DMS53 treated with DMSO at 0.1 percent for 48 hours (cell line): ENCODE measurements around the gene SUCO.
A peak's percentile ranks its signal among the peaks of the same experiment; 100 is the strongest.

ENCODE experiments used
- DNase-seq: peaks from one replicate; lab custom pipeline; 2025; ENCODE audit not compliant: unreplicated experiment; lab: John Stamatoyannopoulos, UW

Gene SUCO

DNA sequence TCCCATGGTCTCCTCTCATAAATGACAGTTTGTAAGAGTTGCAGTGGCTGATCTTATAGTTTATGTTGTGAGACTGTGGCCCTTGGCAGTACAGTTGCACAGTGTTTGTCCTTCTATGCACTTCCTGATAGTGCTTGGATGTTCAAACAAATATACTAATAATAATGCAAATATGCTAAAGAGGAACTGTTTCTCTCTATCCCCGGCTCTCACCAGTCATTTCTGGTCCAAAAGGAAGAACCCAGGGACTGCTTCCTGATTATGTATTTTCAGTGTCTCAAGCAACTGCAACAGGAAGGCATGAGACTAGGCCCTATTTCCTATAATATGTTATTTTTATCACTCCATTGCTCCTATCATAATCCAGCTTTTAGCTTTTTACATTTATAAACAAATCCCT is 17.0 kb upstream of the SUCO start:
- no peak for DNase-seq

DNA sequence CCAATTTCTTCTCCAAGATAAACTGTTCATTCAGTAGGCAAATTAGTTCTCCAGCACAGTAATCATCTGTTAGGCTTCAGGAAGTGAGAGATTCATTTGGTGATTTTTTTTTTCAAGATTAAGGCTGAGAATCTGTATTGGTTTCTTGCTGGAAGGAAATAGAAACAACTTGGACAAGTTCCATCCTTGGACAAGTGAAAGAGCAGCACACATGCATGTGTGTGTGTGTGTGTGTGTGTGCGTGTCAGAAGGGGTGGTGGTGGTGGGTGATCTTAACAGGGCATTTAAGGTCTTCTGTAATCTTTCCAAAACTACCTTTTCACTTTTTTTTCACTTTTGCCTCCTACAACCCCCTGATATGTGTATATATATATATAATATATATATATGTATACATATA is 15.9 kb upstream of the SUCO start:
- no peak for DNase-seq

DNA sequence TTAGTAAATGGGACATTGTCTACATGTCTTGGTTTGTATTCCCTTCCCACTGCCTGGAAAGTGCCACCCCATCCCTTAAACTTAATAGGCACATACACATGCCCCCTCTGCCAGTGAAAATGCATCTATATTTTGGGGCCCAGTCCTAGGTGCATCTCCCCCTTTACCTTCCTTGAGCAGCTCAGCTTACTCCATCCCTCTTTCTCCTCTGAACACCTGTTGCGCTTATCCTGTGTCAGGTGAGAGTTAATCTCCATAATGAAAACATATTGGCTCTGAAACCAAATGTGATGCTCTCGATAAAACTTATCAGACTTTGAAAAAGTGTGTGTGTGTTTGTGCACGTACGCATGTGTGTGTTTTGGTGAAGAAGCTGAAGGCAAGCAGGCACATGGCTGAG is 15.4 kb upstream of the SUCO start:
- DNase-seq, result no peak

- no peak for DNase-seq
Observed at GRCh38 chr1:172529304-172529703, 3.6 kb upstream of the SUCO start.

DNA sequence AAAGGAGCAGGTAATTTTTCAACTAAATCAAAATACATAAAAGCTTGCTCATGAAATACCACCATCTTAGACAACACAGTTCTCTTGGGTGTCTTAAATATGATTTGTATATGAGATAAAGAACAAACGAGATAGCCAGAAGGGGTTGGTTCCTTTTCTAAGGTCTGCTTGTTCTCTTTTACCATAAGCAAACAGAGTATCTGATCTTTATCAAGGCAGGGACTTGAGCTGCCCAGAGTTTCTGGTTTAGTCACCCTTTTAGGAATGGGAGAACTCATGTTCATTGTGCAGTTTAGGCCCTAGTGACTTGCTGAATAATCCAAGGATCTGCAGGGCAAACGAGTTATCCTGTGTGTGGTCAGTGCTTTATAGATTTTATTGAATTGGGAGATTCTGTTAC is 3.0 kb upstream of the SUCO start:
- no peak for DNase-seq

GRCh38 chr1:172531412-172532182 is 1.4 kb upstream of the SUCO start:
- DNase-seq, result no peak

DNA sequence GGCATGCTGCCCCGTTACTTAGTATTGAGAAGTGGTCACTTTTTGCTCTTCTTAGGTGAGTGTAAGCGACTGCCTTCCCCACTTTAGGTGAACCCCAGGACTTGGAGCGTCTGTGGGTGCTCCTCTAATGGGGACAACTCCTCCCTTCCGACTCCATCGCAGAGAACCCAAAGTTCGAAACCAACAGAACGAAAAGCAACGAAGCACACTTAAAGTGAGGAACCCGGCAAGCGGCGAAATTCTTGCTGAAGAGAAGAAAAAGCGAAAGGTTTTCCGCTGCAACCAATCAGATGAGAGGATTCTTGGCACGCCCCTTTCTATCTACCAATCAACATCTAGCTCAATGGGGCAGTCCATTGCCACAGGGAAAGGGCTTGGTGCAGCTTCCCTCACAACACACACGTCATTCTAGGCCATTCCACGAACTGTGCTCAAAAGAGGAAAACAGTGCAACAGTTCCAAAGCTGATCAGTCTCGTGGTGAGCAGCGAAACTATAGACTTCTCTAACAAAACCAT is 709 bp upstream of the SUCO start:
- DNase-seq, result peak; percentile 97

DNA sequence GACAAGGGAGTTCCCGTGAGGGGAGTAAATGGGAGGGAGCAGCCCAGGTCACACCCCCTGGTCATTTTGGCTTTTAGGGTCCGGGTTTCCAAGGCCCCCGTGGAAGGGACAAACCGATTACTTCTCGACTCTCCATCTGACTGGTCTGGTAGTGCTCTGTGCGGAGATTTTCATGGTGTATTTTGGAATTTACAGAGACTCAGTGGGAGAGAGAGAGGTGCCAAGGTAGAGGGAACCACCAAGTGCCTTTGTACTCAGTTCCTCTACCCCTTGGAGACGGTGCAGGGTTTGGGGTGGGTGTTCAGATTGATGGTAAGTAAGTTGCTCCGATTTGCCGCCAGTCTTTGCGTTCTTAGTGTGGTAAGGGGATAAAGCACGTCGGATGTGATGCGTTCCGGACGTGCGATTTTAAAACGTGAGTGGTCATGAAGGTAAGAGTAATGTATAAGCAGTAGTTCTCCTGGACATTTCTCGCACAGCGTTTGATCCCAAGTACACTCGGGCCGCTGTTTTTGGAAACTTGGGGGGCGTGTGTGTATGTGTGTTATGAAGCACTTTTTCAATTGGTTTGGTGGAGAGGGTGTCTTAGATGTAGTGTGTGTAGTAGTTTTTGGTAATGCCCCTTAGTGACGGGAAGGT is 682 bp downstream of the SUCO start:
- DNase-seq, result no peak

- no peak for DNase-seq
Observed at GRCh38 chr1:172536256-172536655, 3.3 kb downstream of the SUCO start.

GRCh38 chr1:172537366-172537765 is 4.4 kb downstream of the SUCO start:
- DNase-seq, result no peak

DNA sequence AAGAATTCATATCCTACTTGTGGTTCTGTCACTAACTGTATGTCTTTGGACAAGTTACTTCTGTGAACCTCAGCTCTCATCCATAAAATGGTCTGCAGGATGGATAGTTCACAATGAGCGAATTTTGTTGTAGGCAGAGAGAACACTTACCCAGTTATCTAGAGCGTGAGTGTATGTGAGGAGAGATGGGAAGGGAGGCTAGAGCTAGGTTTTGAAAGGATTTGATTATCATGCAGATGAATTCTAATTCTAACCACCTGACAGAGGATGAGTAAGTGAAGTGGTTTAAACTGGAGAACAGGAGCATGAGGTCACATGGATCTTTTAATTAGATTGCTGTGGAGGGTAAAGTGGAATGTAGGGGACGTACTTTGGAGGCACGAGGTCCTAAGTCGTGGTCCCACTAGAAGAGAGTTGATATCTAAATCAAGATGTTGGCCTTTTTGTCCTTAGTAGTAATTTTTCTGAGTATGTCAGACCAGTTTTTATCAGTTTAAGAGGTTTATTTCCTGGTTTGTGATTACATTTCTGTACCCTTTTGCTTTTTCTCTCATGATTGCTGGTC is 5.0 kb downstream of the SUCO start:
- no peak for DNase-seq

DNA sequence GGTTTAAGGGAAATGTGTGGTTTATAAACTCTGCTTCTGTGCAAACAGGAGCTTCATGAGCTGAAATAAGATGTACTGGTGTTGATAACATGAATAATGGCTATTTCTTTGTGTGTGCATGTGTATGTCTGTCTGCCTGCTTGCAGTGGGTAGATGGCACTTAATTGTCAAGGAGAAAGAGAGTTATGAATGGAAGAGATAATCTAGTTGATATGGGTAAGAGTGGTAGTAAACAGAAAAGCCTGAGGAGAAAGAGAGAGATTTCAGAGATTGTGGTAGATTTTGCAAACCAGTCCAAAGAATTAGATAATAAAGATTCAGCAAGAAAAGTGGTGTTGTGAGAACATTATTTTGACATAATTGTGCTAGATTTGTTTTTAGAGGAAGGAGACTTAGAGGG is 7.7 kb downstream of the SUCO start:
- DNase-seq, result no peak

DNA sequence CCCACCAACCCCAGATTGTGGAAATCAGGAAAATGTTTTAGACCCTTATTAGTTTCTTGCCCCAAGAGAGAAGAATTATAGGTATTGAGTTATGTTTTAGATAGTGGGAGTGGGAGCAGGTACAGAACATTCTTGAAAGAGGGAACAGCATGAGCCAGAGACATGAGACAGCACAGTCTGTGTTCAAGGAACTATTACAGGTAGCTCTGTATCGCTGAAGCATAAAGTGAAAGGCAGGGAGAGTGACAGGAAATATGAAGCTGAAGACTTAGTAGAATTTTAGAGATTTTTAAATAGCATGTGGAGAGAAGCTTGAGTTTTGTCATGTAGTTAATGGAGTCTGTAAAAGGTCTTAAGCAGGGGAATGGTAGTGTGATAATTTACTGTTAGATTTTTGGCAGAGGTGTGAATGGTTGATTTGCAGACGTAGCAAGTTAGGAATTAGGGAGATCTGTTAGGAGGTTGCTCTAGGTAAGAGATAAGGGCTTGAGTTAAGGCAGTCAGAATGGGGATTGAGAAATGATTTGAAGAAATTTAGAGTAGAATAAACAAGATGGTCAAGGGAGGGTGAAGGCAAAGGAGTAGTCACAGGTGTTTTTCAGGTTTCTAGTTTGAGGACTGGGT is 11.6 kb downstream of the SUCO start:
- no peak for DNase-seq

DNA sequence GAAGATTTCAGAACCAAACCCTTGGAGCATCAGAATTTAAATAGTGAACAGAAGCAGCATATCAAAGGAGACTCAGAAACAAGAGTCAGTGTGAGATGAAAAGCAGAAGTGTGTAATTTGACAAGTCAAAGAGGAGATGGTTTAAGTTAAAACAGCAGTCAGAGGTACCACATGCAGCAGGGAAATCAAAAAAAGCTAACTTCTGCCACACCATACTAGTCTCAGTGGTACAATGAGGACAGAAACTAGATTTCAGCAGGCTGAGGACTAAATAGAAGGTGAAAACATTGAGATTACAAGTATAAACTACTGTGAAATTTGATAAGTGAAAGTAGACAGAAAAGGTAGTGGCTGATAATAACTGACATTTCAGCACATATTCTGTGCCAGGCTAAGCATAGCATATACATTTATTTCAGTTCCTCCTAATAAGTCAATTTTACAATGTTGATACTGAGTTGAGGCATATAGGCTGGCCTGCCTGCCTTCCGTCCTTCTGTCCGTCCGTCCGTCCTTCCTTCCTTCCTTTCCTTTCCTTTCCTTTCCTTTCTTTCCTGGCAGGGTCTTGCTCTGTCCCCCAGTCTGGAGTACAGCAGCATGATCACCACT is 12.6 kb downstream of the SUCO start:
- no peak for DNase-seq

DNA sequence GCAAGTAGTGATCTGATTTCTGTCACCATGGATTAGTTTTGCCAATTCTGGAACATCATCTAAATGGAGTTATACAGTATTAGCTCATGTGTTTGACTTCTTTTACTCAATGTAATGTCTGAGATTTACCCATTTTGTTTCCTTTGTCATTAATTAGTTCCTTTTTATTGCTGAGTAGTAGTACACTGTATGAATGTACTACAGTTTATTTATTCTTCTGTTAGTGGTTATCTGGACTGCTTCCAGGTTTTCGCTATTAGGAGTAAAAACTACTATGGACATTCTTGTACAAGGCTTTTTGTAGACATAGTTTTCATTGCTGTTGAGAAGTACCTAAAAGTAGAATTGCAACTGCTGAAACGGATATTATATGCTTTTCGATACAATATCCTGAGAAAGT is 14.1 kb downstream of the SUCO start:
- DNase-seq, result no peak

DNA sequence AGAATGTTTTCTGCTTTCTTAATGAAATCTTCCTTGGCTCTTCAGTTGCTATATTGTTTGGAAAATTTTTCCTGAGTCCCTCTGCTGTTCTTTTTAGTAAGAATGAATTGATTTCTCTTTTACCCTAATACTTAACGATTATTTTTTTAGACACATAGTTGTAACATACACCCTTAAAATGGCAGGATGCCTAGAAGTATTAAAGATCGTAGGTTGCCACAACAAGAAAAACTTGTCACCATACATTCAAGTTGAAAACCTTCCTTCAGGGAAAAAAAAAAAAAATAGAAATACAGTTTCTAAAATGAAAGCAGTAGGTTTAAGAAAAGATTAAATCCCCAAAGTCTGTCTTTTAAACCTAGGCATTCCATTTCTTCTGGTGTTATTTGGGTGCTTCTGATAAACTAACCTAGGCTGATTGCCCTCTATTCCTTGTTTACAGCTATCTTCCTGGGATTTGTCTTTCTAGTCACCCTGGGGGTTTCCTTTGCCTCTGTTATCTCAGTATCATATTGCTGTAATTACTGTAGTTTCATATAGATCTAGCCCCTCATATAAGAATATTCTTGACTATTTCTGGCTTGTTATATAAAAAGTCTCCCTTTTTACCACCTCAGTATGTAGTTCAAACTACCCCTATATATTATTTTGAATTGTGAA is 16.8 kb downstream of the SUCO start:
- DNase-seq, result no peak

DNA sequence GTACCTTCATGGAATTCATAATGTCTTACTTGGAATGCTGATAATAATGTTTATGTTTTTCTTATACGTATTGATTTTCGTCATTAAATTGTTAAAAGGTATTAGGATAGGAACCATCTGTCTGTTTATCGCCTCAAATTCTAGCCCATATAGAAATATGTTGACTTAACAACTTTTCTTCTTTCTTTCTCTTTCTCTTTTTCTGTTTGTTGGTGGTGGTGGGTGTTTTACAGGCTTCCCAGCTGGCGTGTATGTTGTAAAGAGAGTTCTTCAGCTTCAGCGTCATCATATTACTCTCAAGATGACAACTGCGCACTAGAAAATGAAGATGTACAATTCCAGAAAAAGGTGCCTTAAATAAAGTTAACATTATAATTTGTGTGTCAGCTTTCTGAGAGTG is 18.3 kb downstream of the SUCO start:
- no peak for DNase-seq

- no peak for DNase-seq
Observed at GRCh38 chr1:172554915-172555314, 22.0 kb downstream of the SUCO start.

DNA sequence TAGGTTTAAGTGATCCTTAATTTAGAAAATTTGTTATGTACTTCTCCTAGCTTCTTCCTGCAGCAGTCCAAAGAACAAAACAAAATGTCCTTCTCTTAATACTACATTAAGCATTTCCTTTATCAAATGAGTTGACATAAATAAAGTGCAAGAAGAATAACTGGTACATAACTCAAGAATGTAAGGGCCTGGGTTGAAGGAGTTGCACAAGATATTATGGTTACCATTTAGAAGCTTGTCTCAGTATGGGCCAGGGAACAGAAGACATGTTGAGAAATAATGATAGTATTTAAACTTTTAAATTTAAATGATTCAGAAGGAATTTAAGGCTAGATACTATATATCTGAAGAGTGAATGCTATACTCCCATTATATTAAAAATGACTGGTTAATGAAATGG is 23.5 kb downstream of the SUCO start:
- no peak for DNase-seq

- DNase-seq, result no peak
Observed at GRCh38 chr1:172557270-172557669, 24.3 kb downstream of the SUCO start.
